ENCODE measurements around the gene ZNF892. TPM values are rescaled to one million over a fixed set of nuclear protein-coding genes. Genes with fewer than 3 reads are reported as not detected.
A peak's percentile ranks its signal among the peaks of the same experiment; 100 is the strongest.
"Not testable (repeated sequence)": the region's sequence is repeated elsewhere in the genome, so short reads cannot be mapped to it uniquely, and the experiment has no call there.

ZNF892 gene
- total and polyA plus RNA-seq, 9 donors = 1.3 to 6.2 (median 2.1) TPM

GRCh38 chr2:95174031-95174542, 33.2 kb upstream of the ZNF892 start:
- 71% methylated on average over 1 of the region's 2 CpGs for WGBS (ENCODE audit: insufficient coverage)
- Histone ChIP-seq H3K27ac (ENCODE audit: low read length) (no peak overlapping the region), H3K4me1 (ENCODE audit: control insufficient read depth, insufficient read depth, low read length) (no peaks in the 10 kb centered on the region), H3K27me3 (ENCODE audit: control insufficient read depth, insufficient read depth, low read length) (no peaks in the 10 kb centered on the region), H3K4me3 (ENCODE audit: low read length) (no peak overlapping the region), H3K36me3 (ENCODE audit: control insufficient read depth, insufficient read depth, low read length) (peaks cover 19% of the 10 kb centered on the region), H3K9me3 (replicated peaks; ENCODE audit: control insufficient read depth, low read depth, low read length) (no peaks in the 10 kb centered on the region)
- DNase-seq = no peak

GRCh38 chr2:95179451-95179850, 27.9 kb upstream of the ZNF892 start:
- DNase-seq = no peak
- Histone ChIP-seq H3K36me3 (ENCODE audit: control insufficient read depth, insufficient read depth, low read length) (peaks cover 54% of the 10 kb centered on the region), H3K9me3 (replicated peaks; ENCODE audit: control insufficient read depth, low read depth, low read length) (peaks cover 4% of the 10 kb centered on the region), H3K4me1 (ENCODE audit: control insufficient read depth, insufficient read depth, low read length) (no peaks in the 10 kb centered on the region), H3K27me3 (ENCODE audit: control insufficient read depth, insufficient read depth, low read length) (no peaks in the 10 kb centered on the region), H3K4me3 (ENCODE audit: low read length) (no peak overlapping the region), H3K27ac (ENCODE audit: low read length) (no peak overlapping the region)
- WGBS (ENCODE audit: insufficient coverage) = 78% methylated on average over 7 of the region's 7 CpGs

- Histone ChIP-seq H3K27me3 (ENCODE audit: control insufficient read depth, insufficient read depth, low read length) (no peaks in the 10 kb centered on the region), H3K36me3 (ENCODE audit: control insufficient read depth, insufficient read depth, low read length) (peaks cover 49% of the 10 kb centered on the region), H3K9me3 (replicated peaks; ENCODE audit: control insufficient read depth, low read depth, low read length) (peaks cover 4% of the 10 kb centered on the region), H3K4me1 (ENCODE audit: control insufficient read depth, insufficient read depth, low read length) (no peaks in the 10 kb centered on the region), H3K4me3 (ENCODE audit: low read length) (no peak overlapping the region), H3K27ac (ENCODE audit: low read length) (no peak overlapping the region)
- DNase-seq = no peak
- WGBS (ENCODE audit: insufficient coverage) = 100% methylated on average over 4 of the region's 18 CpGs
These were observed 25.5 kb upstream of the ZNF892 start for GRCh38 chr2:95181774-95182173.

- no peak for DNase-seq
- H3K27ac ChIP-seq (ENCODE audit: low read length) = no peak overlapping the region
- peaks cover 25% of the 10 kb centered on the region for H3K36me3 ChIP-seq (ENCODE audit: control insufficient read depth, insufficient read depth, low read length)
- H3K4me3 ChIP-seq (ENCODE audit: low read length) = no peak overlapping the region
- H3K27me3 ChIP-seq (ENCODE audit: control insufficient read depth, insufficient read depth, low read length) = no peaks in the 10 kb centered on the region
- no peaks in the 10 kb centered on the region for H3K4me1 ChIP-seq (ENCODE audit: control insufficient read depth, insufficient read depth, low read length)
- H3K9me3 ChIP-seq (replicated peaks; ENCODE audit: control insufficient read depth, low read depth, low read length) = peaks cover 4% of the 10 kb centered on the region
- WGBS (ENCODE audit: insufficient coverage) = 88% methylated on average over 3 of the region's 3 CpGs
These were observed 22.1 kb upstream of the ZNF892 start for GRCh38 chr2:95185197-95185596.

- Histone ChIP-seq H3K4me3 (ENCODE audit: low read length) (no peak overlapping the region), H3K36me3 (ENCODE audit: control insufficient read depth, insufficient read depth, low read length) (peaks cover 20% of the 10 kb centered on the region), H3K27ac (ENCODE audit: low read length) (no peak overlapping the region), H3K27me3 (ENCODE audit: control insufficient read depth, insufficient read depth, low read length) (no peaks in the 10 kb centered on the region), H3K9me3 (replicated peaks; ENCODE audit: control insufficient read depth, low read depth, low read length) (peaks cover 4% of the 10 kb centered on the region), H3K4me1 (ENCODE audit: control insufficient read depth, insufficient read depth, low read length) (no peaks in the 10 kb centered on the region)
- WGBS (ENCODE audit: insufficient coverage) = 38% methylated on average over 1 of the region's 2 CpGs
- DNase-seq = no peak
These were observed 21.3 kb upstream of the ZNF892 start for GRCh38 chr2:95185973-95186372.

GRCh38 chr2:95192956-95193355, 14.4 kb upstream of the ZNF892 start:
- H3K4me1 ChIP-seq (ENCODE audit: control insufficient read depth, insufficient read depth, low read length) = not testable (repeated sequence)

GRCh38 chr2:95203911-95204310, 3.4 kb upstream of the ZNF892 start:
- H3K27me3 ChIP-seq (ENCODE audit: control insufficient read depth, insufficient read depth, low read length) = peaks cover 7% of the 10 kb centered on the region
- peaks cover 3% of the 10 kb centered on the region for H3K4me1 ChIP-seq (ENCODE audit: control insufficient read depth, insufficient read depth, low read length)
- H3K4me3 ChIP-seq (ENCODE audit: low read length) = no peak overlapping the region
- no peak overlapping the region for H3K27ac ChIP-seq (ENCODE audit: low read length)
- no peak for DNase-seq
- WGBS (ENCODE audit: insufficient coverage) = 83% methylated on average over 1 of the region's 4 CpGs
- H3K9me3 ChIP-seq (replicated peaks; ENCODE audit: control insufficient read depth, low read depth, low read length) = no peaks in the 10 kb centered on the region
- peaks cover 3% of the 10 kb centered on the region for H3K36me3 ChIP-seq (ENCODE audit: control insufficient read depth, insufficient read depth, low read length)

More at GRCh38 chr2:95192956-95193355, 14.4 kb upstream of the ZNF892 start:
- not testable (repeated sequence) for H3K4me3 ChIP-seq (ENCODE audit: low read length); H3K27me3 ChIP-seq (ENCODE audit: control insufficient read depth, insufficient read depth, low read length); H3K27ac ChIP-seq (ENCODE audit: low read length); H3K36me3 ChIP-seq (ENCODE audit: control insufficient read depth, insufficient read depth, low read length); H3K9me3 ChIP-seq (replicated peaks; ENCODE audit: control insufficient read depth, low read depth, low read length)
- 0% methylated on average over 1 of the region's 15 CpGs for WGBS (ENCODE audit: insufficient coverage)
- DNase-seq = peak; percentile 23

GRCh38 chr2:95204396-95204795, 2.9 kb upstream of the ZNF892 start:
- H3K27me3 ChIP-seq (ENCODE audit: control insufficient read depth, insufficient read depth, low read length) = peaks cover 4% of the 10 kb centered on the region
- H3K36me3 ChIP-seq (ENCODE audit: control insufficient read depth, insufficient read depth, low read length) = peaks cover 5% of the 10 kb centered on the region
- H3K27ac ChIP-seq (ENCODE audit: low read length) = no peak overlapping the region
- WGBS (ENCODE audit: insufficient coverage) = no CpG with 5 or more reads among the region's 2 CpGs
- peaks cover 3% of the 10 kb centered on the region for H3K4me1 ChIP-seq (ENCODE audit: control insufficient read depth, insufficient read depth, low read length)
- no peak overlapping the region for H3K4me3 ChIP-seq (ENCODE audit: low read length)
- no peak for DNase-seq
- H3K9me3 ChIP-seq (replicated peaks; ENCODE audit: control insufficient read depth, low read depth, low read length) = no peaks in the 10 kb centered on the region

GRCh38 chr2:95206096-95206495, 1.2 kb upstream of the ZNF892 start:
- Histone ChIP-seq H3K36me3 (ENCODE audit: control insufficient read depth, insufficient read depth, low read length) (peaks cover 11% of the 10 kb centered on the region), H3K9me3 (replicated peaks; ENCODE audit: control insufficient read depth, low read depth, low read length) (no peaks in the 10 kb centered on the region), H3K27me3 (ENCODE audit: control insufficient read depth, insufficient read depth, low read length) (no peaks in the 10 kb centered on the region), H3K4me3 (ENCODE audit: low read length) (no peak overlapping the region), H3K4me1 (ENCODE audit: control insufficient read depth, insufficient read depth, low read length) (peaks cover 3% of the 10 kb centered on the region), H3K27ac (ENCODE audit: low read length) (no peak overlapping the region)
- WGBS (ENCODE audit: insufficient coverage) = 37% methylated on average over 2 of the region's 10 CpGs
- no peak for DNase-seq

GRCh38 chr2:95208106-95208505, 785 bp downstream of the ZNF892 start:
- peaks cover 3% of the 10 kb centered on the region for H3K4me1 ChIP-seq (ENCODE audit: control insufficient read depth, insufficient read depth, low read length)
- H3K27me3 ChIP-seq (ENCODE audit: control insufficient read depth, insufficient read depth, low read length) = no peaks in the 10 kb centered on the region
- H3K27ac ChIP-seq (ENCODE audit: low read length) = no peak overlapping the region
- H3K36me3 ChIP-seq (ENCODE audit: control insufficient read depth, insufficient read depth, low read length) = peaks cover 27% of the 10 kb centered on the region
- H3K9me3 ChIP-seq (replicated peaks; ENCODE audit: control insufficient read depth, low read depth, low read length) = peaks cover 19% of the 10 kb centered on the region
- 30% methylated on average over 2 of the region's 6 CpGs for WGBS (ENCODE audit: insufficient coverage)
- H3K4me3 ChIP-seq (ENCODE audit: low read length) = peak overlapping the region; percentile 83
- no peak for DNase-seq

GRCh38 chr2:95215018-95215612, 7.8 kb downstream of the ZNF892 start:
- no peaks in the 10 kb centered on the region for H3K4me1 ChIP-seq (ENCODE audit: control insufficient read depth, insufficient read depth, low read length)
- peaks cover 51% of the 10 kb centered on the region for H3K36me3 ChIP-seq (ENCODE audit: control insufficient read depth, insufficient read depth, low read length)
- no peak overlapping the region for H3K4me3 ChIP-seq (ENCODE audit: low read length)
- no peaks in the 10 kb centered on the region for H3K27me3 ChIP-seq (ENCODE audit: control insufficient read depth, insufficient read depth, low read length)
- DNase-seq = no peak
- peaks cover 77% of the 10 kb centered on the region for H3K9me3 ChIP-seq (replicated peaks; ENCODE audit: control insufficient read depth, low read depth, low read length)
- WGBS (ENCODE audit: insufficient coverage) = no CpG with 5 or more reads among the region's 6 CpGs
- H3K27ac ChIP-seq (ENCODE audit: low read length) = no peak overlapping the region

Data from muscle of leg (tissue), 11 donors.